Gastrocnemius medialis (tissue), 4 donors: Measurements from ENCODE around the gene THADA. TPM values are rescaled to one million over a fixed set of nuclear protein-coding genes. Genes with fewer than 3 reads are reported as not detected.

Source experiments
- ATAC-seq, 2 donors: fragments of 150-250 bp; one replicate each; pipeline ENCODE4 v1.9.1; 2016
- DNase-seq, 2 donors: peaks; one replicate each; pipeline ENCODE4 v3.0.0-alpha.2; 2019
- H3K27ac ChIP-seq, 4 donors: fragments of 200-600 bp; sonication (generic); 1 replicate in 1 of 4; 2 replicates in 3 of 4; pipeline ENCODE4 v1.5.1; 2016 to 2018; ENCODE audit warnings: mild to moderate bottlenecking in 2 of 4, moderate library complexity in 1 of 4
- H3K27me3 ChIP-seq, 3 donors: fragments of 200-600 bp; sonication (generic) in 2 of 3; 1 replicate in 1 of 3; 2 replicates in 2 of 3; pipeline versions ENCODE4 v1.5.1 to v1.6.0; 2016 to 2019; ENCODE audit warnings: mild to moderate bottlenecking in 1 of 3, moderate library complexity in 1 of 3
- H3K36me3 ChIP-seq, 2 donors: fragments of 200-600 bp; sonication (generic) in 1 of 2; one replicate each; pipeline ENCODE4 v1.5.1; 2017 to 2018
- H3K4me1 ChIP-seq, 2 donors: fragments of 200-600 bp; sonication (generic) in 1 of 2; one replicate each; pipeline ENCODE4 v1.5.1; 2016 to 2017; ENCODE audit warnings: mild to moderate bottlenecking in 2 of 2
- H3K4me3 ChIP-seq, 4 donors: fragments of 200-600 bp; sonication (generic) in 3 of 4; 1 replicate in 1 of 4; 2 replicates in 3 of 4; pipeline ENCODE4 v1.5.1; 2016 to 2019; ENCODE audit warnings: mild to moderate bottlenecking in 2 of 4
- H3K9me3 ChIP-seq, 3 donors: fragments of 200-600 bp; sonication (generic) in 2 of 3; 1 replicate in 1 of 3; 2 replicates in 2 of 3; pipeline ENCODE4 v1.5.1; 2016 to 2019
- CTCF ChIP-seq, 5 experiments: fragments of 450-650 bp in 3 of 5; fragments of 200-600 bp in 2 of 5; sonication (generic) in 2 of 5; IDR thresholded peaks in 4 of 5; conservative IDR thresholded peaks in 1 of 5; 1 replicate in 4 of 5; 2 replicates in 1 of 5; pipeline ENCODE4 v1.5.1; 2016 to 2019; ENCODE audit warnings: antibody characterized with exemption in 5 of 5, mild to moderate bottlenecking in 3 of 5, moderate library complexity in 3 of 5
- POLR2A ChIP-seq, 2 donors: fragments of 450-650 bp; IDR thresholded peaks; one replicate each; pipeline ENCODE4 v1.6.1; 2017; ENCODE audit warnings: antibody characterized with exemption in 2 of 2, mild to moderate bottlenecking in 2 of 2, moderate library complexity in 2 of 2
- in situ Hi-C, 4 donors: fragments of 200-750 bp; cut with MboI; loops; one replicate each; pipeline versions ENCODE4 v1.15.0 to v1.8.0; 2017; ENCODE audit warnings: low sequenced_read_pairs in 4 of 4
- intact Hi-C: fragments of 100-400 bp; cut with DNase I; formaldehyde crosslinking; loops from one replicate; pipeline ENCODE4 v1.15.1; 2023; ENCODE audit warnings: low total_unique reads
- total RNA-seq, 4 donors: library from RNA; depleted of rRNA; stranded (reverse); fragments of >200 nt; gene quantifications; one replicate each; pipeline versions ENCODE4 v1.1.0 to v1.2.3, GENCODE V29; 2016

THADA gene
- total RNA-seq, 4 donors from 2014 or later, result 13.6 to 19.0 (median 16.2) TPM

DNA sequence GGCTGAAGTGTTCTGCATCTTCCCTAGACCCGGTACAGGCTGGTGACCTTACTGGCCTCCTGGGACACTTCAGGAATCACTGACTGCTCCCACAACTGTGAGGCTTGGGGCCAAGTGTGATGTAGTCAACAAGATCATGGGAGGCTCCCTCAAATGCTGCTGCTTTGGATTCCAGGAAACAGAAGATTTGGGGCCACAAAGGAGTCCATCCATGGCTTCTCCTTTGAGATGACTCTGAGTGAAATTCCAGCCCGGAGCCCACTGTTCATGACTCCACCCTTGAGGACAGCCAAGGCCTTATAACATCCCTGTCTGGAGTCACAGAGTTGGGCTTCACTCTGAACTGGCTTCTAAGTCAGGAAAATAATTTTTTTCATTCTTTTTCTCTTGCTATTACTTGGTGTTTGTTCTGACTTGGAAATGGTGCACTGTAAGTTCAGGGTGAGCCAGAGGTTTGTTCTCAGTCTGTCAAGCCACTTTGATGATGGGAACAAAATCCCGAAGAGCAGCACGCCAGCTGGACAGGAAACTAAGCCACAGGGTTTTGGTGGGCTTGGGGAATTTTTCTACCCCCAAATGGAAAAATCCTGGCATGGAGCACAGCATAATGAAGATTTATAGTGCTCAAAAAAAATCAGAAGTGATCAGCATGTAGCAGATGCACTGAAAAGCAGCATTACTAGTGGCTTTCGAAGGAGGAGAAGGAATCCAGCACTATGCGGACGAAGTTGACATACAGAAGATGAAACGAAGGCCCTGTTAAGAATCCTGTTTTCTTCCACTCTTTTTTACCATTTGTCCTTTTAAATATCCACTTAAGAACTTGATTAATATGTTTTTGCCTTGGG lies 271.4 kb downstream of the THADA start:
- DNase-seq (peak; percentile 51 to 81), ATAC-seq (peak; percentile 48 to 66)
- H3K9me3 ChIP-seq, result no peaks in the 10 kb centered on the region
- H3K4me3 ChIP-seq, result no peak overlapping the region
- in situ Hi-C loops (no loop called here), intact Hi-C loops (no loop called here)
- H3K36me3 ChIP-seq, result no peaks in the 10 kb centered on the region
- peak overlapping the region; percentile 54 to 74 (median 62) for H3K27ac ChIP-seq
- H3K4me1 ChIP-seq, result peaks cover 23 to 45% of the 10 kb centered on the region in 2 donors
- no peak for TF ChIP-seq CTCF (IDR thresholded peaks at IDR 0.05 in 4 of 5, conservative IDR thresholded peaks at IDR 0.05 in 1 of 5)
- TF ChIP-seq POLR2A (IDR thresholded peaks at IDR 0.05), result no peak
- H3K27me3 ChIP-seq, result no peaks in the 10 kb centered on the region

GRCh38 chr2:43323857-43324256 lies 272.0 kb downstream of the THADA start:
- intact Hi-C loops (no loop called here), in situ Hi-C loops (no loop called here)
- H3K27me3 ChIP-seq, result no peaks in the 10 kb centered on the region
- TF ChIP-seq POLR2A (IDR thresholded peaks at IDR 0.05) (no peak), CTCF (IDR thresholded peaks at IDR 0.05 in 4 of 5, conservative IDR thresholded peaks at IDR 0.05 in 1 of 5) (no peak)
- peak overlapping the region; percentile 54 to 74 (median 62) for H3K27ac ChIP-seq
- H3K9me3 ChIP-seq, result no peaks in the 10 kb centered on the region
- H3K36me3 ChIP-seq, result no peaks in the 10 kb centered on the region
- ATAC-seq (peak in 1 of 2 donors; percentile 18), DNase-seq (no peak)
- no peak overlapping the region for H3K4me3 ChIP-seq
- H3K4me1 ChIP-seq, result peaks cover 19 to 41% of the 10 kb centered on the region in 2 donors

DNA sequence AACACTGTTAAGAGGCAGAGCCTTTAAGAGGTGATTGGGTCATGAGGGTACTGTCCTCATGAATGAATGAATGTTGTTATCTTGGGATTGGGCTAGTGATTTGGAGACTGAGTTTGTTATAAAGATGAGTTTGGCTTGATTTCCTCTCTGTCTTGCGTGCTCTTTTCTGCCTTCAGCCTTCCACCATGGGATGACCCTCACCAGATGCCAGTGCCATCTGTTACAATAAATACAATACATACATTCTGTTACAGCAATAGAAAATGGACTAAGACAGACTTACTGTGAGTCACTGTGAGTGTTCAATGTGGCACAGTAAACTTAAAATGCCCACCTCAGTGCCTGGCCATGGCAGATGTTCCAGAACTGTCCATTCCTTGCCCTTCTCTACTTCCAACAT lies 274.4 kb downstream of the THADA start:
- Histone ChIP-seq H3K9me3 (no peaks in the 10 kb centered on the region), H3K4me1 (peaks cover 11 to 21% of the 10 kb centered on the region in 2 donors), H3K27ac (no peak overlapping the region), H3K4me3 (no peak overlapping the region), H3K27me3 (no peaks in the 10 kb centered on the region), H3K36me3 (no peaks in the 10 kb centered on the region)
- TF ChIP-seq POLR2A (IDR thresholded peaks at IDR 0.05) (no peak), CTCF (IDR thresholded peaks at IDR 0.05 in 4 of 5, conservative IDR thresholded peaks at IDR 0.05 in 1 of 5) (no peak)
- in situ Hi-C loops, result no loop called here
- intact Hi-C loops, result no loop called here
- no peak for ATAC-seq
- DNase-seq, result no peak

DNA sequence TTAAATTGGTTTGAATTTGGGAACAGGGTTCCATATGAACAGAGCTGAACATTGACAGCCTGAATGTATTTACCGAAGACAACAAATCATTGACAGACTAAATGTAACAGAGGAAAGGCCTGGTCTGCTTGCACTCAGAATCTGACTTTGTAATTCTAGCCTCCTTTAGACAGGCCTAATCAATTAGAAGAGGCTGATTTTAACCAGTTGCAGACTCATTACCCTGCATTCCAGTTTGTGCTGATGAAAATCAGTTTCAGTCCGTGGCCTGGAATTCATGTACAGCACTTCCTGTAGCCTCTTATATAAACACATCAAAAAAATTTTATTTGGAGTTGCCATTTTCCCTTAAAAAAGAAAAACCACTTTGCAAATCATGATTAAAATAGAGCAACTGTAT lies 276.3 kb downstream of the THADA start:
- TF ChIP-seq CTCF (IDR thresholded peaks at IDR 0.05 in 4 of 5, conservative IDR thresholded peaks at IDR 0.05 in 1 of 5) (no peak), POLR2A (IDR thresholded peaks at IDR 0.05) (no peak)
- Histone ChIP-seq H3K27ac (no peak overlapping the region), H3K36me3 (no peaks in the 10 kb centered on the region), H3K4me1 (peaks cover 0 to 13% of the 10 kb centered on the region in 2 donors), H3K27me3 (no peaks in the 10 kb centered on the region), H3K4me3 (no peak overlapping the region), H3K9me3 (no peaks in the 10 kb centered on the region)
- in situ Hi-C loops (no loop called here), intact Hi-C loops (no loop called here)
- DNase-seq (no peak), ATAC-seq (no peak)
